HG03095 (cell line): ENCODE results near the gene FEN1.

Source experiments
- ATAC-seq: cut with Tn5 transposase; IDR thresholded peaks from one replicate; pipeline ENCODE4 v1.9.1; 2021; ENCODE audit warnings: moderate library complexity; ENCODE audit not compliant: unreplicated experiment

The FEN1 gene

GRCh38 chr11:61838501-61838900 is 45.8 kb downstream of the FEN1 start:
- no peak for ATAC-seq

DNA sequence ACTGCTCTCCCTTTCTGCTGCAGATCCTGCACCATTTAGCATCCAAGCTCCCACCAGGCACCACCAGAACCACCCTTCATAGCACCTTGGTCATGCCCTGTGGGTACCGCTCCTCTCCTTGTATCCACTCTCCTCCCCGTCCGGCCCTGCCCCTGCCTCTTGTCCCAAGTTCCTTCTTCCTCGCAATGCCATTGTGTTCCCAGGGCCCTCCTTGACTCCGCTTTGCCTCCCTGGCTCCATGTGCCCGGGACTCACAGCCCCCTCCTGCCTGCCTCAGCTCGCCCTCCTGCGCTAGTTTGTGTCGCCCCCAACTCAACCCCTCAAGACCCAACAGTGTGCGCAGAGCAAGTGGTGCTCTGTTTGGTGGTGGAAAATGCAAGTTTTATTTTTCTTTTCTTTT is 46.2 kb downstream of the FEN1 start:
- ATAC-seq: no peak

GRCh38 chr11:61839742-61840141 is 47.0 kb downstream of the FEN1 start:
- ATAC-seq: no peak

GRCh38 chr11:61840371-61840770 is 47.7 kb downstream of the FEN1 start:
- no peak for ATAC-seq

GRCh38 chr11:61841636-61842527 is 49.2 kb downstream of the FEN1 start:
- no peak for ATAC-seq

DNA sequence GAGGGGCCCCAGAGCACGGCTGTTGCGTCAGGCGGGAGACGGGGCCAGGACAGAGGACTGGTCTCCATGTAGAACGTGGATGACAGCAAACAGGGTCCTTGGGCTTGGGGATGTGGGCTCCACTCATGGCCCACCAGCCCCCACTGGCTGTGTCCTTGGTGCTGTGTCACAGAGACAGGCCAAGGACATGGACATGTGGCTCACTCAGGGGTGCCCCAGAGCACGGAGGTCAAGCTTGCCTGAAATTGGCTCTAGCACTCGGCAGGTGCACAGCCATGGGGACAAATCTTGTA is 49.8 kb downstream of the FEN1 start:
- ATAC-seq: no peak

DNA sequence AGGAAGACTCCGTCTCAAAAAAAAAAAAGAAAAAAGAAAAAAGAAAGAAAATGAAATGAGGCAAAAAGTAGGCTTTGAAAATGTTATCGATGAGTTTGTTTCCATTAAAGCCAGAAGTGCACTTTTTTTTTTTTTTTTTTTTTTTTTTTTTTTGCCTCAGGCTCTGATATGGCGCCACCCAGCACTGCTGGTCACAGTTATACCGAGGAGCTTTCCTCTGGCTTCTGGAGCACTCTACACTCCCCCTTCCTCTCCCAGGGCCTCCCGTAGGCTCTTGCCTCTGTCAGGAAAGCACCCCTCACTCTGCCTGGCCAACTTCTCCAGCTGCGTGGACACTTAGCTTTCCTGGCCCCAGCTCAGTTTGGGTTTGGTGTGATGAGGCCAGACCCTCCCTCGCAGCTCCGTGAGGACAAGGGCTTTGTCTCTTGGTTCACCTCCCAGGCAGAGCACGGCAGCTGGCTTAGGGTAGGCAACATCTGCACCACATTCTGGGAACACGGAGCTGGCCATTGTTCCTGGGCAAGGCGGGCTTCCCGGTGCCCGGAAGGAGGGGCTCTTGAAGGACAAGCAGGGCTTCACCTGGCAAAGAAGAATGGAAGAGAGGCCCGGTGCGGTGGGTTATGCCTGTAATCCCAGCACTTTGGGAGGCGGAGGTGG is 52.3 kb downstream of the FEN1 start:
- ATAC-seq: no peak

DNA sequence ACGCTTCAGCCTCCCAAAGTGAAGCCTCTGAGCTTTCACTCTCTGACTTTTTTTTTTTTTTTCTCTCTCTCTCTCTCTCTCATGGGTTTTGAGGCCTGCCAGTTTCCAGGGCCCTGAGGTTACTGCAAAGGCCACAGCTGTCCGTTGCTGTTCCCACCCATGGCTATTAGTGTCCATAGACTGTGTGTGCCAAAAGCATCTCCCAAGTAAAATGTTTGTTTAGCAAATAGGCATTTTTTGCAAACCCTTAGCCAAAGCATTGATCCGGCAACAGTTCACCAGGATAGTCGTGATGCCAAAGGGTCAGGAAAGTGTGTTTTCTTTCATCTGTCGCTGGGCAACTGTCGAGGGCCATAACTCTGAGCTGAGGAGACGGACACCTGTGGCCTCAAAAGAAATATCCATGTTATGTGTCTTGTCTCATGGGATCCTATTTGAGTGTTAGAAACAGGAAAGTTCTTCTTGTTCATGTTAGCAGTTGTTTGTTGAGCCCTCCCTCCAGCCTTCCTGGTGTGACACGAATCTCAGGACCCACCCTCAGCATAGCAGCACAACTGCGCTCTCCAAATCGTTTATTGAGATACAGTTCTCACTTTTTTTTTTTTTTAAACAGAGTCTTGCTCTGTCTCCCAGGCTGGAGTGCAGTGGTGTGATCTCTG is 53.8 kb downstream of the FEN1 start:
- no peak for ATAC-seq
